ENCODE data around the gene SPHK2.

GRCh38 chr19:48629297-48629598, 9.9 kb downstream of the SPHK2 start:
- TF ChIP-seq CTCF (IDR thresholded peaks at IDR 0.05; ENCODE audit: borderline replicate concordance, extremely low read depth, low read length, poor library complexity, severe bottlenecking): no peak
- no peak for TF ChIP-seq EZH2 (IDR thresholded peaks at IDR 0.05; ENCODE audit: borderline replicate concordance, low read depth, low read length, severe bottlenecking)

Measured in DND-41 (cell line).